GM21723 (cell line): ENCODE data around the gene BEX3.

Experiments
- ATAC-seq: cut with Tn5 transposase; IDR thresholded peaks from one replicate; pipeline ENCODE4 v1.9.1; 2021; ENCODE audit warnings: mild to moderate bottlenecking, moderate library complexity; ENCODE audit not compliant: unreplicated experiment

BEX3 gene

GRCh38 chrX:103417933-103418332 lies 41.6 kb downstream of the BEX3 start:
- ATAC-seq, result no peak

DNA sequence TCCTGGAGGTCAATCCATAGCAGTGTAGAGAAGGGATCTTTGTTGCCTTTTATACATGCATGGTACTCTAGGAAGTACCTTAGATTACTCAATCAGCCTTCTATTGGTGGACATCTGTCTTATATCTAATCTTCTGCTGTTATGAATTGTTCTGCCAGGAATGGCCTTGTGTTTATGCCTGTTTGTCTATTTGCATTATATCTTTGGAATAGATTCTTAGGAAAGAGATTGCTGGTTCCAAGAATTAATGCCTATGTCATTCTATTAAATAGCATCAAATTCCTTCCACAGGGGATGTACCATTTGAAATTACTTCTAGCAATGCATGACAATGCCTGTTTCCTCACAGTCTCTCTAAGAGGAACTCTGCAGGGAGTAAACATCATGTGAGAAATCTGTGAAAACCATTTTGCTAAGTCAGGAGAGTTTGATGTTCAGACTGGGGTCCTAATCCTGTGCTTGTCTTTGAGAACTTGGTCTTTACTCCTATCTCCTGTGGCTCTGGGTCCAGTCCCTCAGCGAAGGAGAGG lies 42.5 kb downstream of the BEX3 start:
- no peak for ATAC-seq

DNA sequence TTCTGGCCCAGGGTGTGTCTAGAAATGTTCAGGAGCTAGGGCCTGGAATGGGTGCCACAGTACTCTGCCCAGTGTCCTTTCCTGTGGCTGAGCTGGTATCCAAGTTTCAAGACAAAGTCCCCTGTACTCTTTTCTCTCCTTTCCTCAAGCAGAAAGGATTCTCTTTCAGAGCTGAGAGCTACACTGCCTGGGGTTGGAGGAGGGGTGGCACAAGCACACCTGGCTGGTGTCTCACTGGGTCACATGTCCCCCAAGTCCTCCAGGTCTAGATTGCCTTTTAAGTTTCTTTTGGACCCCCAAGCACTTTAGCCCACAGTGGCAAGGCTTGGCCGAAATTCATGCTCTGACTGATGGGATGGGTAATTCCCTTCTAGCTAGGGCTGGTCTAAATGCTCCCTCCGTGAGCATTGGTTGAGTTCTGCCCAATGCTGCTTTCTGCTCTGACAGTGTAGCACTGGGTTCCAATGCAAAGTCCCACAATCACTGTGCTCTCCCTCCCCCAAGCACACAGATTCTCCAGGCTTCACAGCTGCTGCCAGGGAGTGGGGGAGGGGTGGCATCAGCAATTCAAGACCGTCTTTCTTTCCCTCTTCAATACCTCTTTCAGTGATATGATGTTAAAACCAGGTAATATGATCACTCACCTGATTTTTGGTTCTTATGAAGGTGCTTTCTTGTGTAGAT lies 47.8 kb downstream of the BEX3 start:
- no peak for ATAC-seq
